Measurements from ENCODE around the gene NXPE2. TPM values are rescaled to one million over a fixed set of nuclear protein-coding genes. Genes with fewer than 3 reads are reported as not detected.
"Not testable (repeated sequence)": the region's sequence is repeated elsewhere in the genome, so short reads cannot be mapped to it uniquely, and the experiment has no call there.

The NXPE2 gene
- total RNA-seq = under 1 TPM in 3 of 4 donors, not detected in 1; 0.21 to 0.40 (median 0.36) TPM
- polyA plus RNA-seq = 0.07 TPM
- long read RNA-seq, donor 1 = 0 reads
- long read RNA-seq, donor 2 = 0 reads
- long read RNA-seq, donor 3 = 0 reads
- long read RNA-seq, donor 4 = 0 reads

GRCh38 chr11:114678125-114679036, at the start of gene NXPE2:
Gene NXPE2 (plus strand): TSS chr11:114678527. CDS start chr11:114678576, 49 bp downstream.
- no peaks in the 10 kb centered on the region for H3K4me1 ChIP-seq (ENCODE audit: control insufficient read depth, insufficient read depth, low read length)
- H3K4me3 ChIP-seq (ENCODE audit: low read length) = no peak within 1 kb of the TSS
- intact Hi-C loops (cut with DNase I) = no loop called here
- no peaks in the 10 kb centered on the region for H3K9me3 ChIP-seq (ENCODE audit: control insufficient read depth, low read length)
- no peaks in the 10 kb centered on the region for H3K27me3 ChIP-seq (ENCODE audit: control insufficient read depth, insufficient read depth)
- WGBS = 58% methylated on average over 8 of the region's 8 CpGs
- no peak within 1 kb of the TSS for H3K27ac ChIP-seq (ENCODE audit: low read length)
- DNase-seq (no peak), ATAC-seq (peak in 1 of 2 donors; percentile 31)

DNA sequence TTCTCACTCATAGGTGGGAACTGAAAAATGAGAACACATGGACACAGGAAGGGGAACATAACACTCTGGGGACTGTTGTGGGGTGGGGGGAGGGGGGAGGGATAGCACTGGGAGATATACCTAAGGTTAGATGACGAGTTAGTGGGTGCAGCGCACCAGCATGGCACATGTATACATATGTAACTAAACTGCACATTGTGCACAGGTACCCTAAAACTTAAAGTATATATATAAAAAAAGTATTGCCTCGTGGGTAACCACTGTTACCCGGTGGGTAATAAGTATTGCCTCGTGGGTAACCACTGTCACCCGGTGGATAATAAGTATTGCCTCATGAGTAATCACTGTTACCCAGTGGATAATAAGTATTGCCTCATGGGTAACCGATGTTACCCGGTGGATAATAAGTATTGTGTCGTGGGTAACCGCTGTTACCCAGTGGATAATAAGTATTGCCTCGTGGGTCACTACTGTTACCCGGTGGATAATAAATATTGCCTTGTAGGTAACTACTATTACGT, 46.8 kb upstream of the NXPE2 start:
- intact Hi-C loops (cut with DNase I); H3K4me1 ChIP-seq (ENCODE audit: control insufficient read depth, insufficient read depth, low read length); H3K27me3 ChIP-seq (ENCODE audit: control insufficient read depth, insufficient read depth); H3K9me3 ChIP-seq (ENCODE audit: control insufficient read depth, low read length); ATAC-seq; DNase-seq; H3K27ac ChIP-seq (ENCODE audit: low read length); H3K4me3 ChIP-seq (ENCODE audit: low read length): not testable (repeated sequence)
- 94% methylated on average over 13 of the region's 13 CpGs for WGBS

DNA sequence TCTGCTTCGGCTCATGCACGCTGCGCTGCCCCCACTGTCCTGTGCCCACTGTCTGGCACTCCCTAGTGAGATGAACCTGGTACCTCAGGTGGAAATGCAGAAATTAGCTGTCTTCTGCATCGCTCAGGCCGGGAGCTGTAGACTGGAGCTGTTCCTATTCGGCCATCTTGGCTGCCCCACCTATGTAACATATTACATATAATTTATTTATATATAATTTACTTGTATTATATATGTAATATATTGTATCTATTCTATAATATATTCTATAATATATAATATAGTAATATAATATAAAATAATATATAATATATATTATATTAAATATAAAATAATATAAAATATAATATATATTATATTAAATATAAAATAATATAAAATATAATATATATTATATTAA, 38.9 kb upstream of the NXPE2 start:
- ATAC-seq; H3K4me1 ChIP-seq (ENCODE audit: control insufficient read depth, insufficient read depth, low read length); H3K27me3 ChIP-seq (ENCODE audit: control insufficient read depth, insufficient read depth); intact Hi-C loops (cut with DNase I); DNase-seq; H3K9me3 ChIP-seq (ENCODE audit: control insufficient read depth, low read length); H3K27ac ChIP-seq (ENCODE audit: low read length); H3K4me3 ChIP-seq (ENCODE audit: low read length): not testable (repeated sequence)
- WGBS = 95% methylated on average over 6 of the region's 6 CpGs

- H3K9me3 ChIP-seq (ENCODE audit: control insufficient read depth, low read length) = no peaks in the 10 kb centered on the region
- no peak overlapping the region for H3K4me3 ChIP-seq (ENCODE audit: low read length)
- no peaks in the 10 kb centered on the region for H3K27me3 ChIP-seq (ENCODE audit: control insufficient read depth, insufficient read depth)
- intact Hi-C loops (cut with DNase I) = no loop called here
- H3K27ac ChIP-seq (ENCODE audit: low read length) = no peak overlapping the region
- 78% methylated on average over 3 of the region's 3 CpGs for WGBS
- ATAC-seq = no peak
- H3K4me1 ChIP-seq (ENCODE audit: control insufficient read depth, insufficient read depth, low read length) = no peaks in the 10 kb centered on the region
- DNase-seq = no peak
Measured at GRCh38 chr11:114650661-114651060, 27.7 kb upstream of the NXPE2 start.

DNA sequence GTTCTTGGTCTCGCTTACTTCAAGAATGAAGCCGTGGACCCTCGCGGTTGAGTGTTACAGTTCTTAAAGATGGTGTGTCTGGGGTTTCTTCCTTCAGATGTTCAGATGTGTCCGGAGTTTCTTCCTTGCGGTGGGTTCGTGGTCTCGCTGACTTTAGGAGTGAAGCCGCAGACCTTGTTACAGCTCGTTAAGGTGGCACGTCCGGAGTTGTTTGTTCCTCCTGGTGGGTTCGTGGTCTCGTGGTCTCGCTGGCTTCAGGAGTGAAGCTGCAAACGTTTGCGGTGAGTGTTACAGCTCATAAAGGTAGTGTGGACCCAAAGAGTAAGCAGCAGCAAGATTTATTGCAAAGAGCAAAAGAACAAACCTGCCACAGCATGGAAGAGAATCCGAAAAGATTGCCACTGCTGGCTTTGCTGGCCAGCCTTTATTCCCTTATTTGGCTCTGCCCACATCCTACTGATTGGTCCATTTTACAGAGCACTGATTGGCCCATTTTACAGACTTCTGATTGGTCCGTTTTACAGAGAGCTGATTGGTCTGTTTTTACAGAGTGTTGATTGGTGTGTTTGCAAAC, 27.1 kb upstream of the NXPE2 start:
- intact Hi-C loops (cut with DNase I) = no loop called here
- WGBS = 92% methylated on average over 19 of the region's 19 CpGs
- ATAC-seq = no peak
- DNase-seq = no peak
- no peak overlapping the region for H3K27ac ChIP-seq (ENCODE audit: low read length)
- H3K4me3 ChIP-seq (ENCODE audit: low read length) = no peak overlapping the region
- H3K4me1 ChIP-seq (ENCODE audit: control insufficient read depth, insufficient read depth, low read length) = no peaks in the 10 kb centered on the region
- H3K9me3 ChIP-seq (ENCODE audit: control insufficient read depth, low read length) = no peaks in the 10 kb centered on the region
- H3K27me3 ChIP-seq (ENCODE audit: control insufficient read depth, insufficient read depth) = no peaks in the 10 kb centered on the region

- WGBS = 52% methylated on average over 2 of the region's 2 CpGs
- Histone ChIP-seq H3K9me3 (ENCODE audit: control insufficient read depth, low read length) (no peaks in the 10 kb centered on the region), H3K27ac (ENCODE audit: low read length) (no peak overlapping the region), H3K4me3 (ENCODE audit: low read length) (no peak overlapping the region), H3K4me1 (ENCODE audit: control insufficient read depth, insufficient read depth, low read length) (no peaks in the 10 kb centered on the region), H3K27me3 (ENCODE audit: control insufficient read depth, insufficient read depth) (no peaks in the 10 kb centered on the region)
- ATAC-seq = no peak
- no peak for DNase-seq
- intact Hi-C loops (cut with DNase I) = no loop called here
Measured at GRCh38 chr11:114653148-114653547, 25.2 kb upstream of the NXPE2 start.

GRCh38 chr11:114664641-114665040, 13.7 kb upstream of the NXPE2 start:
- no peaks in the 10 kb centered on the region for H3K27me3 ChIP-seq (ENCODE audit: control insufficient read depth, insufficient read depth)
- WGBS = 43% methylated on average over 2 of the region's 2 CpGs
- intact Hi-C loops (cut with DNase I) = no loop called here
- no peak for ATAC-seq
- no peak for DNase-seq
- no peaks in the 10 kb centered on the region for H3K4me1 ChIP-seq (ENCODE audit: control insufficient read depth, insufficient read depth, low read length)
- H3K4me3 ChIP-seq (ENCODE audit: low read length) = no peak overlapping the region
- H3K27ac ChIP-seq (ENCODE audit: low read length) = no peak overlapping the region
- H3K9me3 ChIP-seq (ENCODE audit: control insufficient read depth, low read length) = no peaks in the 10 kb centered on the region

DNA sequence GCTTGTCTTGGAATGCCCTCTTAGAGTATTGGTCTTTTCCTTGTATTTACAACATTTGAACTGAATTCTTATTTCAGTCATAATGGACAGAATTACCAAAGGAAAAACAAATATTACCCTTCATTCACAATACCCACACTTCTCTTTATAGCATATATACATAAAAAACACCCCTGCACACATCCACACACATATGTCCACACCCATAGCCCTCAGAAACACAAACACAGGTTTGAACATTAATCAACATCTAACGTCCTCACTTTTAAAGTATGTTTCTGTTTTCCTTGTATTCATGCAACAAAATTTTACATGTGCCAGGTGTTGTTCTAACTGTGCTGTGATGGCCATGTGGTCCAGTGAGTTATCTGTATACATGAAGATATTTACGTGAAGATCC, 11.6 kb upstream of the NXPE2 start:
- WGBS = 75% methylated on average over 2 of the region's 2 CpGs
- H3K27me3 ChIP-seq (ENCODE audit: control insufficient read depth, insufficient read depth) = no peaks in the 10 kb centered on the region
- no peak for ATAC-seq
- DNase-seq = no peak
- H3K4me3 ChIP-seq (ENCODE audit: low read length) = no peak overlapping the region
- H3K27ac ChIP-seq (ENCODE audit: low read length) = no peak overlapping the region
- H3K9me3 ChIP-seq (ENCODE audit: control insufficient read depth, low read length) = no peaks in the 10 kb centered on the region
- intact Hi-C loops (cut with DNase I) = no loop called here
- H3K4me1 ChIP-seq (ENCODE audit: control insufficient read depth, insufficient read depth, low read length) = no peaks in the 10 kb centered on the region

DNA sequence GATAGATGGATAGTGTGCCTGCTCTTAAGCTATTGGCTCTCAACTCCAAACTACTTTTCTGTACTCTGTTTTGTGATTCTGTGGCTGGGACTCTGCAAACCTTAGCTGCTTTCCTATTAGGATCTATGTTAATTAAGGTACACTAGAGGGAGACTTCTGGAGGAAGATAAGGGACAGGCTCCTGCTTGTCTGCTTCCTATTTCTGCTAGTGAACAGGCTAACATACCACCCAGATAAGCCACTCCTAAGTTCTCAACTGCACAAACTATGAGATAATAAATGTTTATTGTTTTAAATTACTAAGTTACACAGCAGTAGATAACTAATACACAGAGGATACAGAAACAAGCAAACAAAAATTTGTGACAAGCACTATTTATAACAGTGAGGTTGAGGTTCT, 10.2 kb upstream of the NXPE2 start:
- Histone ChIP-seq H3K4me1 (ENCODE audit: control insufficient read depth, insufficient read depth, low read length) (no peaks in the 10 kb centered on the region), H3K27me3 (ENCODE audit: control insufficient read depth, insufficient read depth) (no peaks in the 10 kb centered on the region), H3K4me3 (ENCODE audit: low read length) (no peak overlapping the region), H3K27ac (ENCODE audit: low read length) (no peak overlapping the region), H3K9me3 (ENCODE audit: control insufficient read depth, low read length) (no peaks in the 10 kb centered on the region)
- intact Hi-C loops (cut with DNase I) = no loop called here
- no peak for DNase-seq
- no peak for ATAC-seq

DNA sequence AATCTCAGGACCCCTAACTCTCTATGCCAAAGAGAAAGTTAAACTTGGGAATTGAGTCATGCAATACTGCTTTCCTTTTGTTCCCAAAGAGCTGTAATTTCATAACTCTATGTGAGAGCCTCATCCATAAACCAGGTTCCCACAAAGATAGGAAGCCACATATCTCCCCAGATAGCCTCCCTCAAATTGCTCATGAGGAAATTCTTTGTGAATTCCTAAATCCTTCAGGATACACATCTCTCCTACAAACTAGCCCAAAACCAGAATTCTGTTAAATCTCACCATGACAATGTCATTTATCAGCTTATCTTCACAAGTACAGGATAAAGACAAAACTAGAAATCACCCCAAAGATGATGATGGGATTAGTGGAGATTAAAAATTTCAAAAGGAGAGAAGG, 4.7 kb upstream of the NXPE2 start:
- intact Hi-C loops (cut with DNase I) = no loop called here
- H3K4me3 ChIP-seq (ENCODE audit: low read length) = no peak overlapping the region

DNA sequence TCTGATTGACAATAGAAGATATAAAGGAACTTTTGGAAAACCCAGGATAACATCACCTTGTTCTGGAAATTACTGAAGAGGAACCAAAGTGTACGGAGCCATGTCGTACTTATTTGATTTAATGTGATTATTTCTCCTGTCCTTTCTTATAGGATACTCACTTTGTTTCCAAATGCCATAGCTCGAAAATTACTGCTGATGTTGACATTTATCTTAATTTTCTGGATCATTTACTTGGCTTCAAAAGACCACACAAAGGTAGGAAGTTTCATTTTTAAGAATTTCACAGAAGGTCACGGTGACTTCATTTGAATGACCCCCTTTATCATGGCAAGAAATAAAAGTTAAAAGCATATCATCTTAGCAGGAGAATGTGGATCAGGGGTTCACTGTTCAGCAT, 1.2 kb downstream of the NXPE2 start:
- no peak for DNase-seq
- no peaks in the 10 kb centered on the region for H3K4me1 ChIP-seq (ENCODE audit: control insufficient read depth, insufficient read depth, low read length)
- no peaks in the 10 kb centered on the region for H3K27me3 ChIP-seq (ENCODE audit: control insufficient read depth, insufficient read depth)
- intact Hi-C loops (cut with DNase I) = no loop called here
- no peaks in the 10 kb centered on the region for H3K9me3 ChIP-seq (ENCODE audit: control insufficient read depth, low read length)
- 85% methylated on average over 4 of the region's 4 CpGs for WGBS
- no peak for ATAC-seq
- H3K4me3 ChIP-seq (ENCODE audit: low read length) = no peak overlapping the region
- no peak overlapping the region for H3K27ac ChIP-seq (ENCODE audit: low read length)

More for the DNA sequence above, 4.7 kb upstream of the NXPE2 start:
- Histone ChIP-seq H3K4me1 (ENCODE audit: control insufficient read depth, insufficient read depth, low read length) (no peaks in the 10 kb centered on the region), H3K27me3 (ENCODE audit: control insufficient read depth, insufficient read depth) (no peaks in the 10 kb centered on the region), H3K27ac (ENCODE audit: low read length) (no peak overlapping the region), H3K9me3 (ENCODE audit: control insufficient read depth, low read length) (no peaks in the 10 kb centered on the region)
- DNase-seq (no peak), ATAC-seq (no peak)

Measured in right cardiac atrium (tissue), 5 donors.